HG03565 (cell line): Measurements from ENCODE around the gene FAAH.
"Not testable (repeated sequence)": the region's sequence is repeated elsewhere in the genome, so short reads cannot be mapped to it uniquely, and the experiment has no call there.

Experiments
- ATAC-seq: cut with Tn5 transposase; IDR thresholded peaks from one replicate; pipeline ENCODE4 v1.9.1; 2021; ENCODE audit warnings: mild to moderate bottlenecking, moderate library complexity; ENCODE audit not compliant: unreplicated experiment

Gene FAAH

DNA sequence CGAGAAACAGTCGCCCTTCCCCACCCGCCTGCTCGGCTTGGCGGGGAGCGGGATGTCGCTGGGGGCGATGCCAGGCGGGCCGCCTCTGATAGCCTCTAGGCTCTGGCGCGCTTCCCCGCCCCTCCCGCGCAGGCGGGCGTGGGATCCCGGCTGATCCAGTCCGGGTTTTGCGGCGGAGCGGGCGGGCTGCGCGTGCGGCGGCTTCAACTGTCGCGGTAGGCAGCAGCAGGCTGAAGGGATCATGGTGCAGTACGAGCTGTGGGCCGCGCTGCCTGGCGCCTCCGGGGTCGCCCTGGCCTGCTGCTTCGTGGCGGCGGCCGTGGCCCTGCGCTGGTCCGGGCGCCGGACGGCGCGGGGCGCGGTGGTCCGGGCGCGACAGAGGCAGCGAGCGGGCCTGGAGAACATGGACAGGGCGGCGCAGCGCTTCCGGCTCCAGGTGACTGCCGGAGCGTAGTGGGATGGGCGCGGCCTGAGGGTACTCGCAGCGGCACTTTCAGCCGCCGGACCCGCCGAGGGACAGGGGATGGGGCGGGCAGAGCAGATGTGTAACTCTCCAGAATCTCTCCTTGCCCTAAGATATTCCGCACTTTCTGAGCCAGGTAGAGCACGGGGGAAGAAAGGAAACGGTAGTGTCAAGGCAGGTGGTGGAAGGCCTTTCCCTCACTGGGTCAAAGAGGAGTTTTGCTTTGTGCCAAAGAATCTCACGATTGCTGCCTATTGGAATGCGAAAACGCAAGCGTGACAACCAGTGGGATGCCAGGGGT is at the start of gene FAAH:
FAAH (plus strand) TSS at position 210 of the 764 bp plus-strand sequence; CDS start at position 242, 32 bp downstream.
- ATAC-seq, result no peak

DNA sequence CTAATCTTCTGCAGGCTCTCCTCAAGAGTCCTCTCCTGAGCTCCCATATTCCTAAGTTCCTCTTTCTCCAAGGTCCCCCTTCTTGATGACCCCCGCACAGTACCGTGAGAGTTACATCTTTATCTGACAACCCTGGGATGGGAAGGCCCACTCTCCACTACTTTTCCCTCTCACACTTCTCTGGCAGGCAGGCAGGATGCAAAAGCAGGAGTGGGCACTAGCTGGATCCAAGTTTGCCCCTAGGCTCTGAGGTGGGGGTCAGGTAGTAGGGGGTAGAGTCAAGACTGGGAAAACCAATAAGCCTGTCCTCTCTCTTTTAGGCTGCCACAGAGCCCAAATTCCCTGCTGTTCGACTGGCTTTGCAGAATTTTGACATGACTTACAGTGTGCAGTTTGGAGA is 49.6 kb upstream of the FAAH start:
- ATAC-seq, result no peak

DNA sequence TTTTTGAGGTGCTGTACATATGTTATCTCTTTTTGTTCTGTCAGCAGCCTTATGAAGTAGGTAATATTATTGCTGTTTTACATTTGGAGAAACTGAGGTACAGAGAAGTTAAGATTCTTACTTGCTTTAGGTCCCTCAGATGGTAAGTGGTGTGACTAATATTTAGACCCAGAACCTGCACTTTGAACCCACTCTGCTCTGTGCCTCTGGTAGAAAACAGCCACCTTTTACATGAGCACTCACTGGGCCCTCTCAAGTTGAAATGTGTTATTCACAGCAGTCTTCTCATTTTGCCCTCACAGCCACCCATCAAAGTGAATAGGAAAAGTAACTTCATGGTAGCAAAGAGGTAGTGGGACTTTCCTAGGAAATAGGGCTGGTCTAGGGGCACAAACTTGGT is 48.8 kb upstream of the FAAH start:
- no peak for ATAC-seq

DNA sequence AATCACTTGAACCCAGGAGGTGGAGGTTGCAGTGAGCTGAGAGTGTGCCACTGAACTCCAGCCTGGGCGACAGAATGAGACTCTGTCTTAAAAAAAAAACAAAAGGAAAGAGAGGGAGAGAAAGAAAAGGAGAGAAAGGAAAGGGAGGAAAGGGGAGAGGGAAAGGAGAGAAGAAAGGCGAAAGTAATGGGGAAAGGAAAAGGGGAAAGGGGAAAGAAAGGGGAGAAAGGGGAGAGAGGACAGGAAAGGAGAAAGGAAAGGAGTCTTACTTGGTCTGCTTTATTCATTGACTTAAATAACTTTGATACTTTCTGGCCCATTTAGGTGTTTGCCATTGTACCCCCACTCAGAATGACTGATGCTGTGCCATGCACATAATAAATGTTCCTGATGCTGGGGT is 41.8 kb upstream of the FAAH start:
- ATAC-seq, result no peak

DNA sequence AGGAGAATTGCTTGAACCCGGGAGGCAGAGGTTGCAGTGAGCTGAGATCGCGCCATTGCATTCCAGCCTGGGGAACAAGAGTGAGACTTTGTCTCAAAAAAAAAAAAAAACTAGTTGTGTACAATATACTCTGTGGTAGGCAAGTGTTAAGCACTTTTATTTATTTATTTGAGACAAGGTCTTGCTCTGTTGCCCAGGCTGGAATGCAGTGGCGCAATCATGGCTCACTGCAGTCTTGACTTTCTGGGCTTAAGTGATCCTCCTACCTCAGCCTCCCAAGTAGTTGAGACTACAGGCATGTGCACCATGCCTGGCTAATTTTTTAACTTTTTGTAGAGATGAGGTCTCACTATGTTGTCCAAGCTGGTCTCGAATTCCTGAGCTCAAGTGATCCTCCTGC is 38.2 kb upstream of the FAAH start:
- not testable (repeated sequence) for ATAC-seq

DNA sequence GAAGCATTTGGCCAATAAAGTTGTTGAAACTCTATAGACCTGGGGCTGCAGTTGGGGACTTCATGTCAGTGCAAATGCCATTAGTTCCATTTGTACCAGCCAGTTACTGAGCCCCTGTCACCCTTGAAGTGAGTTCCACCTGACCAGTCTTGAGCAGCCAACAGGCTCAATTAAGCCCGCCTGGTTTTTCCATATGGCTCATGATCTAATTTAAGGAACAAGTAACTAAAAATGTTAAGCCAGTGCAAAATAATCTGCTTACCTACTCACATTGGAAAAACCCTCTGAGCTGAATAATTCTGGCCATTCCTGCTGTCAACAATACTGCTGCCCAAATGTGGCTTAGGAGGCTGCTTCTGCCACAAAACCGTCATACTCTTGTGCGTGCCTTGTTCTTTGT is 32.0 kb upstream of the FAAH start:
- ATAC-seq, result no peak

DNA sequence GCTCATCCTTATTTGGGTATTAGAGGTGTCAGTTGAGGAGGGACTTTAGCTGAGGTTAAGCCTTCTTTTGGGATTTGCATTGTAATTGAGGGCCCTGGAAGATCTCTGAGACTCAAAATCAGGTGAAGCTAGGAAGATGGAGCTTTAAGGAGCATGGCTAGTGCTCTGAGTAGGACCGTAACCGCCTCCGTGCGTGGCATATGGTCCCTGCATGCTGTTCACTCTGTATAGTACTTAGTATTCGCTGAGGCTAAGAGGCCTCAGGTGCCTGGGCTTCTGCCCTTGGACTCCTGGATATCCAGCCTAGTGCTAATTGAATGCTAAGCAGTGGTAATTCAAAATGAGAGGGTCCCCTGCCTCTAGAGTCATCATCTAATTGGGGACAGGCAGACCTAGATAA is 31.0 kb upstream of the FAAH start:
- no peak for ATAC-seq

DNA sequence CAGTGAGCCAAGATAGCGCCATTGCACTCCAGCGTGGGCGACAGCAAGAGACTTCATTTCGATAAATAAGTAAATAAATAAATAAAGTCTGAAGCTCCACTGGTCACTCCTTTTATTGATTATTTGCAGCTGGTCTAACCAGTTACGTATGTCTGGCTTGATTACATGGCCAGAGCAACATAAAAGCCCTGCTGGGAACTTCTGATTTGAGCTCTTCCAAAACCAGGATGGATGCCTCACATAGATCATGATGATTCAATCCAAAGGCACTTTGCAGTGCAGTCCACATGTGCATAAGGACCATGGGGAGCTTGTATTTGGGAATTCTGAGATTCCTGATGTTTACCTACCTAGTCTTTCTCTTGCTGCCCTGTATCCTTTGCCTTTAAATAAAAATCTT is 29.5 kb upstream of the FAAH start:
- ATAC-seq, result no peak

DNA sequence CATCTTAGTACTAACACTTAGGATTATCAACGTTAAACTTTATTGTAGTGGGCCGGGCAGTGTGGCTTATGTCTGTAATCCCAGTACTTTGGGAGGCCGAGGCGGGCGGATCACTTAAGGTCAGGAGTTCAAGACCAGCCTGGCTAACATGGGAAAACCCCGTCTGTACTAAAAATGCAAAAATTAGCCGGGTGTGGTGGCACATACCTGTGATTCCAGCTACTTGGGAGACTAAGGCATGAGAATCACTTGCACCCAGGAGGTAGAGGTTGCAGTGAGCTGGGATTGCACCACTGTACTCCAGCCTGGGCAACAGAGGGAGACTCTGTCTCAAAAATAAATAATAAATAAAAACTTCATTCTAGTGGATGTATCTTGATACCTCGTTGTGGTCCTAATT is 28.3 kb upstream of the FAAH start:
- ATAC-seq, result not testable (repeated sequence)

DNA sequence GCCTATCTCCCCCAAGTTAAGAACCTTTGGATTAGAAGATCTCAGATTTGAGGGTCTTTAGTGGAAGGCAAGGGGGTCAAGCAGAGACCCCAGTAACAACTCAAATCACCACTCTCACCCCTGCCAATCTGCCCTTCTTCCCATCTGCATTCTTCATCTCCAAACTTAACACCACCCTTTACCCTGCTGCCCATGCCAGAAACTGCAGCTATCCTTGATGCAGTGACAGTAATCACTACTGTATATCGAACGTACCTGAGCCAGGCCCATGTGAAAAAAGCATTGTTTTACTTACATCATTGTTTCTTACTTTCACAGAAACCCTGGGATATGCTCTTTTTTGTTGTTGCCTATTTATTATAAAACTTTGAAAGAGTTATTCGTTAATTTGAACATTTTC is 27.0 kb upstream of the FAAH start:
- no peak for ATAC-seq

DNA sequence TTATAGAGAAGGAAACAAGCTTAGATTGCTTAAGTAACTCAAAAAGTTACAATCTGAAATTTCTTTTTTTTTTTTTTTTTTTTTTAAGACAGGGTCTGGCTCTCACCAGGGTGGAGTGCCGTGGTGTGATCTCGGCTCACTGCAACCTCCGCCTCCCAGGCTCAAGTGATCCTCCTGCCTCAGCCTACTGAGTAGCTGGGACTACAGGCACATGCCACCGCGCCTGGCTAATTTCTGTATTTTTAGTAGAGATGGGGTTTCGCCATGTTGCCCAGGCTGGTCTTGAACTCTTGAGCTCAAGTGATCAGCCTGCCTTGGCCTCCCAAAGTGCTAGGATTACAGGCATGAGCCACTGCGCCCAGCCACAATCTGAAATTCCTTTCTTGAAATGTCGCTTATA is 26.4 kb upstream of the FAAH start:
- not testable (repeated sequence) for ATAC-seq

DNA sequence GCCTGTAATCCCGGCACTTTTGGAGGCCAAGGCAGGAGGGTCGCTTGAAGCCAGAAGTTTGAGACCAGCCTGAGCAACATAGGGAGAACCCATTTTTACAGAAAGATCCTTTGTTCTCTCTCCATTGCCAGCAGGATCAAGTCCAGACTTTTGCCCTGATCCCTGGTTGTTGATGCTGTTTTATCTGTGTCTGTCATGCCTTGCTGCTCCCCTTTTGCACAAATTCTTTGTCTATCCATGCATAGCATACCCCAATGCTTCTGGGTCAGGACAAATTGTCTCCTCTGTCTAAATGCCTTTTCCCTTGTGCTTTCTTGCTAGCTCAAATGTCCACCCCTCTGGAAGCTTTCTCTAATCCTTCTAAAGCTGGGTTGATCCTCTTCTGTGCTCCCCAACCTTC is 25.3 kb upstream of the FAAH start:
- no peak for ATAC-seq

DNA sequence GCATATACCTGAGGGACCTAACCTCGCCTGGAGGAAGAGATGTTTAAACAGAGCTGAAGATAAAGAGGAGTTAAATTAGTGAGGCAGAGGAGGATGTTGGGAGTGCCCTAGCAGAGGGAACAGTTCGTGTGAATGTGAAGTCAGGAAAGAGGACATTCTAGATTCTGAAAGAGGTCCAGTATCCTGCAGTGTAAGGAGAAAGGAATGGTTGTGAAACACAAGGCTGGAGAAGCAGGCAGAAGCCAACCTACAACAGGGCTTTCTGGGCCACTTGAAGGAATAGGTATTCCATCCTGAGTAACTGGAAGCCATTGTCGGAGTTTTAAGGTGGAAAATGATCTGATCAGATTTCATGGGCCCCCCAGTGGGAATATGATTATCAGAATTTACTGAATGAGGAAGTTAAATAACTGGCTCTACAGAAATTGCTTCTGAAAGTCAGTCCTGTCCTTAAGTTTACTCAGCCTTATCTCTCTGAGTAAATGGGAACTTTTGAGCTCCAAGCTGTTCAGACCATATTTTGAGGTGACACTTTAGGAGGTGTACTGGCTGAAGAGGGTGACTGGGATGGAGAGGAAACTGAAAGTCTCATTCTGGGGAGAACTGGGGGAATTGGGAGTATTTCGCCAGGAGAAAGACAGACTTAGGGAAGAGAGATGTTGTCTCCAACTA is 24.4 kb upstream of the FAAH start:
- no peak for ATAC-seq

DNA sequence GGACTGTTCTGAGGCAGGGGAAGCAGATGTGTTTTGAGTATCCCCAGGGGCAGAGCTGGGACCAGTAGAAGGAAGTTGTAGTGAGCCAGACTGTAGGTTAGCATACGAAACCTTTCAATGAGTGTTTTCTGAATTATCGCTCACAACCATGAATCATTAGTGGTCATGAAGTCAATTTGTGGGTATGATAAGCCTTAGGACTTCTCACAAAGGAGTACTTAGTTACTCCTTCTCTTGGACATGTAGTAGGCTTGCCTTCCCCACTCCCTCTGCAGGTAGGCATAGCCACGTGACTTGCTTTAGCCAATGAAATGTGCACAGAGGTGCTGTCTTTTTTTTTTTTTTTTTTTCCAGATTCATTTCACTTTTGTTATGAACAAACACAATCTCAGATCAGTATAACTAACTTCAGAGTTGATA is 23.9 kb upstream of the FAAH start:
- ATAC-seq, result peak; percentile 54

DNA sequence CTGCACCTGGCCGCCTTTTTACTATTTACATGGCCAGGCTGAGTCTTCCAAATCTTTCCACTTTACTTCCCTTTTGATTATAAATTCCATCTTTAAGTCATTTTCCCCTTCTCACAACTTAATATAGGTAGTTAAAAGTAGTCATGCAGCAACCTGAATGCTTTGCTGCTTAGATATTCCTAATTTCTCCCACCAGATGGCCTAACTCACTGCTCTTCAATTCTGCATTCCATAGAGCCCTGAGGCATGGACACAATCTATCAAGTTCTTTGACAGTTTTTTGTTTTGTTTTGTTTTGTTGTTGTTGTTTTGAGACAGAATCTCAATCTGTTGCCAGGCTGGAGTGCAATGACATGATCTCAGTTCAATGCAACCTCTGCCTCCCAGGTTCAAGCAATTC is 21.7 kb upstream of the FAAH start:
- ATAC-seq, result no peak

DNA sequence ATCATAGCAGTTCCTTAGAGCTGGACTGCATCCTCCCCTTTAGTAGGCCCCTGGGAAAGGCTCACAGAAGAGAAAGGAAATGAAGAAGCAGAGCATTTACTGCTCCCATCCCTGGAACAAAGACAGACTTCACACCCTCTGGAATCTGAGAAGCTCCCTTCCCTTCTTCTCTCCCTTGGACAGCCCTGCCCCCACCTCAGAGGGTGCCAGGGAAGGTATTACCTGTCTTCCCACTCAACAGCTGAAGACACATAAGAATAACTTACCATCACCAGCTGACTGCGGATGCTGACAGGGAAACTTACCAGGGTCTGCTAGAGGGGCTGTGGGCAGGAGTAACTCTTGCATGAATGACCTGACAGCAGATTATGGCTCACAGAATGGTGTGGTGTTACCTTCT is 14.1 kb upstream of the FAAH start:
- ATAC-seq, result no peak

DNA sequence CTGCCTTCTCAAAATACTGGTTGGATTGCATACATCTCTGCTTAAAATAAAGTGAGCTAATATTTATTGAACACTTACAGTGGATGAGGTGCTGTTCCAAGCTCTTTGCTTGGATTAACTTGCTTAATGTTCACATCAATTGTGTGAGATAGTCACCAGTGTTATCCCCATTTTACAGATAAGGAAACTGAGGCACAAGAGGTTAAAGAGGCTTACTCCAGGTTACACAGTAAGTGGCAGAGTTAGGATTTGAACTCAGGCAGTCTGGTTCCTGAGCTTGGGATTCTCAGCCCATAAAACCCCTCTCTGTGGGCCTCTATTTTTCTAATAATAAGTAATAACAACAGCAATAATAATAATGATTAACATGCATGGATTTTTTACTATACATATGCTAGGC is 13.6 kb upstream of the FAAH start:
- ATAC-seq, result no peak

DNA sequence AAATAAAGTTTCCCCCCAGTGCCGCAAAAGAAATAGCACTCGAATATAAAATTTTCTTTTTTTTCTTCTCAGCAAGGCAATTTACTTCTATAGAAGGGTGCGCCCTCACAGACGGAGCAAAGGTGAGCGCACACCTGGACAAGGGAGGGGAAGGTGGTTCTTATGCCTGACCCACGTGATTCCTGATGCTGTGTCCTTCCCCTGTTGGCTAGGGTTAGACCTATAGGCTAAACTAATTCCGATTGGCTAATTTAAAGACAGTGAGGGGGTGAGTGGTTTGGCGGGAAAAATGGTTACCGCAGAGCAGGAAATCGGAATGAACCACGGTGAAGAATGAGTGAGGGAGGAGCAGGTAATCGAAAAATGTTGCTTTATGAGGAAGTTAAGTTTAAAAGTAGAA is 607 bp upstream of the FAAH start:
- ATAC-seq, result no peak

DNA sequence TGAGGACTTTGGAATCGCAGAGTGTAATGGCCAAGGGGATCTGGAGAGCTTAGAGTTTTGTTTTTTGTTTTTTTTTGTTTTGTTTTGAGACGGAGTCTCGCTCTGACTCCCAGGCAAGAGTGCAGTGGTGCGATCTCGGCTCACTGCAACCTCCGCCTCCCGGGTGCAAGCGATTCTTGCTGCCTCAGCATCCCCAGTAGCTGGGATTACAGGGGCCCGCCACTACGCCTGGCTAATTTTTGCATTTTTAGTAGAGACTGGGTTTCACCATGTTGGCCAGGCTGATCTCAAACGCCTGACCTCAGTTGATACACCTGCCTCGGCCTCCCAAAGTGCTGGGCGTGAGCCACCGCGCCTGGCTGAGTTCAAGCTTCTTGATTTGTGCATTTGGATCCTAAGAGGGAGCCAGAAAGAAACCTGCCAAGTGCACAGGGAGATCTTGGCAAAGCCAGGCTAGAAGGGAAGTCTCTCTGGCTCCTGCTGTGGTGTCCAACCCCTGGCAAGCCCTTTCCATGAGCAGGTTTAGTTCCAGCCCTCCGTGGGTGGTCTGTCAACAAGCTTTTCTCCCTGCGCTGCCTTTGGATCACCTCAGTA is 852 bp downstream of the FAAH start:
- ATAC-seq, result no peak

DNA sequence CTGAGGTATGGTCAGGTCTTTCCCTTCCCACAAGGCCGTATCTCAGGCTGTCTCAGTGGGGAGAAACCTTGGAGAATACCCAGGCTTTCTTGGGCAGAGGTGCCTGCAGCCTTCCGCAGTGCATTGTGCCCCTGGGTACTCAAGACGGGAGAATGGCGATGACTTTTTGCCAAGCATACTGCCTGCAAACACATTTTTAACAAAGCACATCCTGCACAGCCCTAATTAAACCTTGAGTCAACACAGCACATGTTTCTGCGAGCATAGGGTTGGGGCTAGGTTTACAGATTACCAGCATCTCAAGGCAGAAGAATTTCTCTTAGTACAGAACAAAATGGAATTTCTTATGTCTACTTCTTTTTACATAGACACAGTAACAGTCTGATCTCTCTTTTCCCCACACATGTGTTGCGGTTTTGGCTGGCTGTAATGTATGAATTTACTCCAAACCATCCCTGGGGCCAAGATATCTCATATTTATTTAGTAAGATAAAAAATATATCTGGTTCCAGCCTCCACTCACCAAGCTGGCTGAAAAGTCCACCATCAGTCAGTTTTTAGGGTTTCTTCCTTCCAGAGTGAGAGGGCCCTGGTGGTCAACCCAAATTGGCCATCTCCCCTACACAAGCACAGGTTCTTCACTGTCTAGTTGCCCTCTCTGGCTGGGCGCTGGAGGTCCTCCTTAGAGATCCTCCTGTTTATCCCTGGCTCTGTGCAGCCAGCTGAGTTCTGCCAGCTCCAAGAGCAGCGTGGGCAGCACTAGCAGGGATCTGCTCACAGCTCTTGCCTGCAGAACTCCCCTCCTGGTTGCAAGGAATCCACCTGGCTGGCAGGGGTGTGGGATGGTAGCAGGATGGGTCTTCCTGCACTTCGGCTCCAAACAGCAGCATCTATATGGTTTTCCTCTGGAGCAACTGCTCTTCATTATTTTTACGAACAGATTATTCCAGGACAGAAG is 2.6 kb downstream of the FAAH start:
- ATAC-seq, result no peak

DNA sequence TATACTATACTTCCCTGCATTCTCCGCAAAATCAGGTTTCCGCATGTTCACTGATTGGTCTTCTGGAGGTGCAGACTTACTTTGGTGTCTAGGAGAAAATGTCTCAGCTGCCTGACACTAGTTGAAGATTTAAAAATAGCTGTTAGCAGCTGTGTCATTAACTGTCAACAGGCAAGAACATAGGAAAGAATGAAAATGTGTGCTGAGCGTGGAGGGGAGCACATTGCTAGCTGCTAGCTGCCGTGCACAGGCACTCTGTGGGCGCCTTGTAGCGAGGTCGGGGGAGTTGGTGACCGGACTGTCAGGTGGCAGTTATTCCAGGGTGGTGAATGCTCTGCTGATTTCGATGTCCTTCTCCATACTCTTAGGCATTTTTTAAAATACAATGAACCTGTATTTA is 5.2 kb downstream of the FAAH start:
- ATAC-seq, result no peak
